GM12878 (cell line): ENCODE data around the gene ITPR2.

ENCODE experiments used
- ATF2 ChIP-seq: IDR thresholded peaks from 2 replicates; pipeline ENCODE4 v1.6.1; 2012; ENCODE audit warnings: low read length, inconsistent platforms
- ATF3 ChIP-seq: IDR thresholded peaks from 2 replicates; pipeline ENCODE4 v1.6.1; 2011; ENCODE audit warnings: low read depth, mild to moderate bottlenecking, low read length, moderate library complexity, borderline replicate concordance; ENCODE audit errors: extremely low read depth
- CTCF ChIP-seq, 3 experiments: IDR thresholded peaks in 2 of 3; conservative IDR thresholded peaks in 1 of 3; 2 replicates each; pipeline ENCODE4 v1.5.1; 2011; ENCODE audit warnings: low read depth in 3 of 3, low read length in 3 of 3, mild to moderate bottlenecking in 3 of 3, control low read depth in 2 of 3, moderate library complexity in 2 of 3, inconsistent platforms in 1 of 3, mixed read lengths in 1 of 3; ENCODE audit not compliant: control insufficient read depth in 2 of 3, insufficient read depth in 1 of 3; ENCODE audit errors: extremely low read depth in 1 of 3
- EED ChIP-seq: sonication (generic); IDR thresholded peaks from 2 replicates; pipeline ENCODE4 v1.6.1; 2016; ENCODE audit warnings: antibody characterized with exemption, low read depth
- MYC ChIP-seq: IDR thresholded peaks from 2 replicates; pipeline ENCODE4 v1.6.1; 2011; ENCODE audit warnings: mild to moderate bottlenecking, low read length, moderate library complexity, inconsistent platforms; ENCODE audit not compliant: insufficient read depth, insufficient replicate concordance, insufficient read length, severe bottlenecking
- POLR2A ChIP-seq: IDR thresholded peaks from 2 replicates; pipeline ENCODE4 v1.6.1; 2011; ENCODE audit warnings: low read depth, mild to moderate bottlenecking, low read length
- SMC3 ChIP-seq: IDR thresholded peaks from 2 replicates; pipeline ENCODE4 v1.6.1; 2011; ENCODE audit warnings: low read length, improper control_type of control experiment, borderline replicate concordance
- ZNF384 ChIP-seq: IDR thresholded peaks from 2 replicates; pipeline ENCODE4 v1.6.1; 2012; ENCODE audit warnings: low read depth, mild to moderate bottlenecking, low read length, improper control_type of control experiment, borderline replicate concordance

- TF ChIP-seq CTCF (IDR thresholded peaks at IDR 0.05 in 2 of 3, conservative IDR thresholded peaks at IDR 0.05 in 1 of 3; ENCODE audit: control insufficient read depth in 2 of 3, extremely low read depth in 1 of 3, insufficient read depth in 1 of 3, low read depth in 3 of 3, low read length in 3 of 3) (no peak), MYC (no peak), ATF2 (no peak), EED (no peak), POLR2A (no peak), SMC3 (no peak), ZNF384 (no peak), ATF3 (no peak)
These were observed 111.2 kb downstream of the ITPR2 start for GRCh38 chr12:26721800-26722199.
